Measurements from ENCODE around the gene FOXP1.
A peak's percentile ranks its signal among the peaks of the same experiment; 100 is the strongest.

The FOXP1 gene

DNA sequence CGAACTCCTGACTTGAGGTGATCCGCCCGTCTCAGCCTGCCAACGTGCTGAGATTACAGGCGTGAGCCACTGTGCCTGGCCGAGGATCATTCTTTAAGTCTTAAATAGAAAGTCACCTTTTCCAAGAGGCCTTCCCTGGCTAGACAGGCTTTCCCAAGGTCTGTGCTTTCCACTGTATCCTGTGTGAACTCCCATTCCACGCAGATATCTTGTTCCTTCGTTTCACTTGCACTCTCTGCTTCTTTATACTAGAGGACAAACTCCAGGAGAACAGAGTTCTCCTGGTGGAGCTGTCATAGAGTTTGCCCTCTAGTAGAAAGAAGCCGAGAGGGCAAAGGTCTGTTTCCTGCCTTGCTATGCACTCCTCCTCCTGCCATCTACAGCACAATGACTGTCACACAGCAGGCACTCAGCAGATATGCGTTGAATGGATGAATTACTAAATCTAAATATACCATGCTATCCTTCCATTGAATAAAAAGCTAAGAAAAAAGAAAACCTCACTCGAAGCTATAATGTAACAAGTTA is 211.2 kb downstream of the FOXP1 start:
- DNase-seq (ENCODE audit: low read depth) = no peak

DNA sequence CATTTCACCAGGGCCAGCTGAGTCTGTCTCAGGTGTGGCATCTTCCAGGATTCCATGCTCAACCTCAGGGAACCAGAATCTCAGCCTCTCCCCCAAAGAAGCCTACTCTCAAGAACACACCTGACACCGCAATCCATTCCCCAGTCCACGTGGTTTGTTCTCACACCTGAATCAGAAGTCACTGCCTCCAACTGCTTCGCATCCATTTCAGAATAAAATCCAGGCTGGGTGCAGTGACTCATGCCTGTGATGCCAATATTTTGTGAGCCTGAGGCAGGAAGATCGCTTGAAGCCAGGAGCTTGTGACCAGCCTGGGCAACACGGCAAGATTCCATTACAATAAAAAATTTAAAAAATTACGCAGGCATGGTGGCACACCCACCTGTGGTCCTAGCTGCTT is 212.2 kb downstream of the FOXP1 start:
- DNase-seq (ENCODE audit: low read depth) = no peak

DNA sequence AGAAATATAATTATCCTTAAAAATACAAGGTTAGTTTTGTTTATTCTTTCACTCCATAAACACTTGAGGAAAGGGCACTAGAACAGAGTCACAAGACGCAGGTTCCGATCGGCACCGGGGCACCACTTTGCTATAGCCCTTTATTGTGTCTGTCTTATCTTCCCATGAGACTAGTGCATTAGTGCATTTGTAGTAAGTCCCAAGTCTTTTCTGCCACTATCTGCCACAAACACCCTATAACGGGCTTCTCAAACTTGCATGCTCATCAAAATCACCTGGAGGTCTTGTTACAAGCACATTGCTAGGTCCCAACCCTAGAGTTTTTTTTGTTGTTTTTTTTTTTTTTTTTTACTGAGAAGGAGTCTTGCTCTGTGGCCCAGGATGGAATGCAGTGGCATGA is 213.1 kb downstream of the FOXP1 start:
- no peak for DNase-seq (ENCODE audit: low read depth)

DNA sequence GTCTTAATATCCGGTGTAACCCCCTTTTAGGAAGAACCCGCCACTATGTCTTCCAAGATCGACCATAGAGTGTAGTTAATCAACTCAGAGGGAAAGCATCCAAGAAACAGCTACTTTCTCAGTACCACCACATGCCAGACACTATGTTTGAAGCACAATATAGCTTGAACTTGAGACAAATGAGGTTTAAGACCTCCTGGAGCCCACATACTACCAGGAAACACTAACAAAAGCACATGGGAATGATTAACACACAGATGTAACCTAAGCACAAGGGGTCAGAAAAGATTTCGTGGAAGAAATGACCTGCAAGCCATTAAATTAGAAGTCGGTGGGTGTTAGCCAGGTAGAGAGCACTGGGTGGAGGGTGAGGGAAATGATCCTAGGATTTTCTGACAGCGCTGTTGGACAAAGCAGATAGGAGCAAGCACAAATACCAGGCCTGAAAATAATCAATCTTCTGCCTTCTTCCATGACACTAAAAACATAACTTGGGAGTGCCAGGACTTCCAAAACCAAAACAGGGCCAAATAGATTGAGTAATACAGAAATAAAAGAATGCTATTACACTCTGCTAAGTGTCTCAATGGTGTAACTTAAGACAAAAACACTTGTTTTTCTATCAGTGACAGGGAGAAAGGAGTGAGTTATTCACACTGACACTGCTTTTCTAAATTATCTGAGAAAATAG is 213.7 kb downstream of the FOXP1 start:
- DNase-seq (ENCODE audit: low read depth) = no peak

DNA sequence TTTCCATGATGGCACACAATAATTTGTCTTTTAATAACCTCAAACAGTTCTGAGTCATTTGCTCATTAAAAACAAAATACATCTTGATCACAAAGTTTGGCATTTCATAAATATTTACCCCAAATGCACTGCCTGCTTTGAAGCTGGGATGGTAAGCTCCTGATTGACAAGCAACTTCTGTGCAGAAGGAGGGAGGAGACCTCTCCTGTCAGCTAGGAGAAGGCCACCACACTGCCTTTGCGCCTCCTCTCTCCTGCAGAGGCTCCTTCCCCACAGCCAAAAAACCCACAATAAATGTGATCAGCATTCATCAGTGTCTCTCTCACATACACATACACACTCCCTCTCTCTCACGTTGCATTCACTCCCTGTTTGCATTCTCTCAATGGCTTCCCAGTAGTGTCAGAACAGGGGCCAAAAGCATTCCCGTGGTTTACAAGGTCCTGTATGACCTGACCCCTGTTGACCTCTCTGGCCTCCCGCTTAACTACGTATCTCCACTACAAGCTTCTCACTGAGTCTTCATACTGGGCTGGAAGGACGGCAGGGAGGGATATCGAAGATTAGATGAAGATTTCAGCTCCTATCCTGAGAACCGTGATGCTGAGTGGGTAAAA is 216.4 kb downstream of the FOXP1 start:
- DNase-seq (ENCODE audit: low read depth) = no peak

DNA sequence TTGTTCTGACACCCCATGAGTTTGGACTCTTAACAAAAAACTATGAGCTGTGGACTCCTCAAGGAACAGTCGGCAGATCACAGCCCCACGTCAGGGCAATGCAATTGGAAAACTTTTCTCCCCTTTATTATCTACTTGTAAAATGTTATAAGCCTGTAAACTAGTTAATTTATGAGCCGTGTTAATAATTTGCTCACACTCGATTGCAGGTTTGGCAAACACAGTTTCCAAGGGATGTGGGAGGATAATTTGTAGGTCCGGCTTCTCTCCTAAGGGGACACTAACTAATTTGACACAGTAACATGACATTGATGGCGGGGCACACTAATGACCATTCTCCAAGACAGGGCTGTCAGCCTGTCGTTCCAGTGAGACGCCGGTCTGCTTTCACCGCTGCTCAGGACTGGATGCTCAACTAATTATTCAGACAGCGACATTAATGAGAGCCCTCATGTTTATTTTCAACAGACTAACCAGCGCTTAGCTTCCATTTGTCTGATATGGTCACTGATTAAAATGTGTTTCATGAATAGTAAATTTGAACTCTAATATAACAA is 222.1 kb downstream of the FOXP1 start:
- no peak for DNase-seq (ENCODE audit: low read depth)

DNA sequence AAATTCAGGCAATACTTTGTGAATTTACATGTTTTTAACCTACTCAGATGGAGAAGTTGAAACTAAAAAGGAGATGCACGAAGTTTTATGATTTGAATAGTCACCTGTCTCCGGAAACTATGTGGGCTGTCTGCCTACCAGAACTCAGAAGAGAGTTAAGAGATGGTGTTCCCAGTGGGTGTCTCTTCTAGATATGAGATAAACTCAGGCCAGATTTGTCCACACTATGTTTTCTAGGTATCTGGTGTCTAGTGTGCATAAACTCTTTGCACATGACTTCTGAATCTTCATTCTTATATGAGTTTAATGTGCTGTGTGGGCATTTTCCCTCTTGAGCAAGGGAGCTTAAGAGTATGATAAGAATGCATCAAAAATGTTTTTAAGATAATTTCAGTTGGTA is 222.8 kb downstream of the FOXP1 start:
- DNase-seq (ENCODE audit: low read depth) = no peak

DNA sequence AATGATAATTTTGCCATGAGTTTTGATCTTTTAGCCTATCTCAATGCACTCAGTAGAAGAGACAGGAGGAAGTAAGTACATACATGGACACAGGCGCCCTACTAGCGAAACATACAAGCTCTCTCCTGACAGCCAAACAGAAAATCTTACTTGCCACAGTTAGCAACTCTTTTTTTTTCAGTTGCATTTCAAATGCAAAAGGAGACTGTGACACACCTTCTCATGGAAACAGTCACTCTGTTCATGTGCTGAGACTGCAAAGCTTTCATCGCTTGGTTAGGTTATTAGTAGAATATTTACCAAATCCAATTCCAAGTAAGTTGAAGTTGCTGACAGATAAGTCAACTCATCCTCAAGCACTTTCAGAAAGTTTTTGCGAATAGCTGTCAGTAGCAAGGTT is 223.3 kb downstream of the FOXP1 start:
- DNase-seq (ENCODE audit: low read depth) = no peak

DNA sequence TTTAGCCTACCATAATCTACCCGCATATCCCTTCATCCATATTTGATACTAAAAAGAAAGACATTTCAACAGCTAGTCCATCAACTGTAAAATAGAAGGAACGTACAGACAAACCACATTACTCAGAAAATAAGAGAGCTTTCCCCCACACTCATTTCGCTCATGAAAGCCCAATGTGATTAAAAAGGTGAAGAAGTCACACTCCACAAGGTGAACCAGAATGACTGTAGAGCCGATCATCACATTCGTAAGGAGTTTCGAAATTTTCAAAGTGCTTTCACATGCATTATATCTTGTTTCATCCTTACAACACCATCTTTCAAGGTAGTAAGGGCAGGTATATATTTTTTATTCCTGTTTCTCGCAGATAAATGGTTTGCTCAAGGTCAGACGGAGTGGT is 225.3 kb downstream of the FOXP1 start:
- DNase-seq (ENCODE audit: low read depth) = no peak

DNA sequence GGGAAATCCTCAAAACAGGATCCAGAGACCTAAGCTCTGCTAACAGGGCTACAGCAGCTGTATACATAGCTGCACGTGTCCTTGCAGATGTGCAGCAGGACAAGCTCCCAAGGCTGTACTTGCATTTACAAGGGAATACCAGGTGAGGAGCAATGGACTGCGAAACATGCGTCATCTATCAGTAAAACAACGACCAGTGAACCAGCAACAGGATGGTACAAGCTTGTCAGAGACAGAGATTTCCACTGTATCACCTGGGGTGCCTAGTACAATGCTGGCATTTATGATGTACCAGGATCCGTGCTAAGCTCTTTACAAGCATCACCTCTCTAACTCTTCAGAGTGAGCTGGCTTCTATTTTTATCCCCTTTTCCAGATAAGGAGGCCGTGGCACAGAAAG is 227.3 kb downstream of the FOXP1 start:
- DNase-seq (ENCODE audit: low read depth) = no peak

DNA sequence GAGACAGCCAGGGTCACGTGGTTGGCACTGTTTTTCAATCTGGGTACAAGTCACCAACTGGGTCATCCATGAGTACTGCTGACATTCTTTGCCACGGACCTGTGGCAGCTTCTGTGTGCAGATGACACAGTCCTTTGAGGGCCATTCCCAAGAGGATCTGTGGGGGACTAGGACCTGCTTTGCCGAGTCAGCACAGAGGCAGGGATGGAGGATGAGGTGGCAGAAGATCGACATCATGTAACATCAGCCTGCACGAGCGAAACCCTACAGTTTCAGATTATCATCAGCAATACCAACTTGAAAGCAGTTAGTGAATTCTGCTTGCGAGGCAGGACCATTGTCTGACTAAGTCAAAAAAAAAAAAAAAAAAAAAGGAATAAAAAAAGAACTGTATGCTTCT is 227.7 kb downstream of the FOXP1 start:
- DNase-seq (ENCODE audit: low read depth) = peak; percentile 46

DNA sequence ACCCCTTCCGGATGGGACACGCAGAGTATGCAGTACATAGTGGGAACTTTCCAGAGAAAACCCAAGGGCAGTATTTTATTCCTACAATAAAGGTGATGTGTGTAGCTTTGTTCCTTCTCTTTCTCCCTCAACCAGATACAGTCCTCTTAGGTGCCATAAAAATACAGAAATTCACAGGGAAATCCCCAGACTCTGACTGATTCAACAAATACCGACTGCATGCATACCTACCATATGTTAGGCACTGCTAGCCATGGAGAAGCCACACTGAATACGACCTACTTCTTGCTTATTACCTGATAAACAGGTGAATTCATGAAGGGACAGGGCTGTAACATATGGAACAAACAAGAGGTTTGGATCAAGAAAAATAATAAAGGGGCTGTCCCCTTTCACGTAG is 228.5 kb downstream of the FOXP1 start:
- DNase-seq (ENCODE audit: low read depth) = no peak

DNA sequence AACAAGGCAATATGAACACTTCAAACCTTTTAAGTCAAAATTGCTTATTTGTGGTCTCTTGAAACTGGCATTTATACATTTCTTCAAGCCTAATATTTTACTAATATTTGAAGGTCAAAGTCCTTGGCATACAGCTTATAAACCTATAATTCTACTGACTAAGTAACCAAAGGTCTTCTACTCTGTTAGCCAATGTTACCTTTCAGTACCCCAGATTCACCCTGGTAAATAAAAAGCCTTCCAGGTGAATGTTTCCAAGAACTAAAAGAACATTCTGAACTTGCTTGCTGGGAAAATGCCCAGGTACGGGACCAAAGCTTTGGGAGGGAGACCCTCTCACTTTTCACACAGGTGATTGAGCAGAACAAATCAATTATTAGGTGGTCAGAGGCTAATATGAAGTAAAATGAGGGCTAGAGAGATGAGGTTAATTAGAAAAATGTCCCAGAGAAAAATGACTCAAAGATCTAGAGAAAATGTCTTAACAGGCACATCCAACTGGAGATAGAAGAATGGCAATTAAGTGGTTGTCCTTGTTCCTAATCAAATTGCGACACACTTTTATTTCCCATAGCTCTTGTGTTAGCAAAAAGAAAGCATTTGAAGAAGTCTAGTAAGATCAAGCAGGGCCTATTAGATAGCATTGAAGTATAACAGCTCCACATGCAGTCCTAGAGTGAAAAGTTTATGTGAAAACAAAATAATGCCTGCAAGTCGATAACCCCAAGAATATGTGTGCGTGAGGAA is 232.0 kb downstream of the FOXP1 start:
- DNase-seq (ENCODE audit: low read depth) = no peak

DNA sequence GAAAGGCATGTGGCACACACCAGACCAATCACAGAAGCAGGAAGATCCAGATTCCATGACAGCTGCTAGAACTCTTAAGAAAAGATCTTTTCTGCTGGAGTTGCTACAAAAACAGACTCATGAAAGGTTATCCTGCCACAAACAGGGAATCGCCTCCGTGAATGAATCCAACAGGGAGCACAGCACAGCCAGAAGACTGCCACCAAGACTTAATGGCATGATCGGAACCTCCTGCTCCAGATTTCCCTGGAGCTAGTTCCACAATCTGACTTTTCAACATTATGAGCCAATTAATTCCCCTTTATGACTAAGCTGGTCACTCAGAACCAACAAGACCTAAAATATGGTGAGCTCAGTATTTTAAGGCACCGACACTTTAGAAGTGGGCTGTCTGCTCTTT is 232.5 kb downstream of the FOXP1 start:
- DNase-seq (ENCODE audit: low read depth) = no peak

DNA sequence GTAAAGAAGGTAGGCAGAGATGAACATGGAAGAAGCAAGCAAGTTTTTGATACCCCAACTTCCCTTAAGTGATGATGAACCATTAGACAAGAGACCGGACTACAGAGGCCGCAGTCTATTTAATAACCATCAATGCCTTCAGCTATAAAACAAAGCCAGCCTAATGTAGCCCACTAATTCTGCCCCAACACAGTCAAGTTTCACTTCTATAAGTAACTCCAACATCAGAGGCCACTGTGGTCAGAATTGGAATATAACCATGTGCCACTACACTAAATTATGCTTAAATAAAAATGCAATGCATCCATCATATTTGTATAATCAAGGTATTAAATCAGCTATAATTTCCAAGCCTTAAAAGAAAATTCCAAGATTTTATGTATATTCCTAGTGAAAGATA is 234.7 kb downstream of the FOXP1 start:
- DNase-seq (ENCODE audit: low read depth) = no peak

DNA sequence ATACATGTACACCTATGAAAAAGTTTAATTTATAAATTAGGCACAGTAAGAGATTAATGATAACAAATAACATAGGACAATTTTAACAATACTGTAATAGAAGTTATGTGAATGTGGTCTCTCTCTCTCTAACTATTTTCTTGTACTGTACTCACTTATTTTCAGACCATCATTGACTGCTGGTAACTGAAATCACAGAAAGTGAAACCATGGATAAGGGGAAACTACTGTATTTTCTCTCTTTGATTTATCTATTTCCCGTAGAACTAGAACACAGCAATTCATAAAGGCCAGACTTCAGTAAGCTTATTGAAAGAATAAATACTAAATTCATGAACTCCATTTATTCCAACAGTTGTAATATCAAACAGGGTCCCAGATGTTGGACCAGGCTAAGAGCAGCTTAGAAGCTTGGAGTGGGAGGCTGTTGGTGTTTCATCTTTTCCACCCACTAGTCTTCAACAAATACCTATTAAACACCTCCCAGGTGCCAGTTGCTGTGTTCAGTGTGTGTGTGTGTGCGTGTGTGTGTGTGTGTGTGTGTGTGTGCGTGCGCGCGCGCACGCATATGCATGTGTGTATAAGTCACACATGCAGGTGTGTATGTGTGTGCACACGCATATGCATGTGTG is 235.4 kb downstream of the FOXP1 start:
- DNase-seq (ENCODE audit: low read depth) = no peak

DNA sequence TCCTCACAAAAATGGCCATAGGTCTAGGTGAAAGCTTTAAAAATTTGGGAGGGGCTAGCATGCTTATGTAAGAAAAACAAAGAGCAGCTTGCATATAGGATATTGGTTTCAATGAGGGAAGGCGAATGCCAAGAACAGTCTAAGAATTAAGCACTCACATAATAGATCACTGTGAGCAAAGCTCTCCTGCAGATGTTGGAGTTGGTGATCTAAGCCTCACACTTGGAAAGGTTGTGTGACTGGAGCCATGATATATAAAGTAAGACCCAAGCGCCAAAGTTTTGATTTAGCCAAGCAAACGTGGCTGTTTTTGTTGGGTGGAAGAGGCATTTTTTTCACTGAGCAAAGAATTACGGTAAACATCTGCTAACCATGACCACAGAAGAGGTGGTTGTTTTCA is 237.5 kb downstream of the FOXP1 start:
- DNase-seq (ENCODE audit: low read depth) = no peak

DNA sequence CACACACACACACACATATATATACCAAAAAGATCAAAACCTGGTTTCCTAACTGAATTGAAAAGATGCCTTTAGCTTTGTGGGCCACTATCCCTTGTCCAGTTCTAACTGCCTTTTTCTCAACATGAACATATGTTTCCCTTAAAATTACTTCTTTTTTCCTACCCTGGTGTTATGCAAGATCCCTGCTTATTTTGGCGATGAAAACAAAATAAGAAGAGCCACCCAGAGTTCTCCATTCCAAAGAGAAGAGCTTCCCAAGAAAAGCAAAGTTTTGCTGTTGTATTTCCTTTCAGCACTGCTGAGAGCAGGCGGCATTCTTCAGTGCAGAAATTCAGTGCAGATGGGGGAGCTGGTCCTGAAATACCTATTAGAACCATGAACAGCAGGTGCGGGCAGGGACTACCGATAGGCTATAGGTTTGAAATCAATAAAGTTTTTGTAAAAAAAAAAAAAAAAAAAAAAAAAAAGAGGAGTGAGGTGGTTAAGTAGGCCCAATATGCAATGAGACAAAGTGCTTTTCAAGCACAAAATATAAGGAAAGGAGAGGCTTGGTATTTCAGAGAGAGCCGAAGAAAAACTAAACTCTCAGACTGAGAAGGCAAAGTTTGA is 238.0 kb downstream of the FOXP1 start:
- DNase-seq (ENCODE audit: low read depth) = no peak

DNA sequence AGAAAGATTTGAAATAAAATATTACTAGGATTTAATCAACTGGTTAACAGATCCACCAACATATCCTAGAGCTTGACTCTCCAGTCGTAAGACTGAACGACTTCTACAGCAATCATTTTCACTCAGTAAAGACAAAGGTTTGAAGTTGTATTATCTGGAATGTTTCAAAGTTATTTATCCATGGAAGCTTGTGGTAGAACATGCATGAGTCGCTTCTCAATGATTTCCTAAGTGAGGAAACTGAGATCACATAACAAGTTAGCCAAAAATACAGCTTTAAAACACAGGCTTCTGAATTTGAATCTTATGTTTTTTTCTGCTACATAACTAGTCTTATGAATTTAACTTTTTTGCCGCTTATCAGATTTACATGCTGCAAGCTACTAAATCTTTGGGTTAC is 241.8 kb downstream of the FOXP1 start:
- DNase-seq (ENCODE audit: low read depth) = no peak

DNA sequence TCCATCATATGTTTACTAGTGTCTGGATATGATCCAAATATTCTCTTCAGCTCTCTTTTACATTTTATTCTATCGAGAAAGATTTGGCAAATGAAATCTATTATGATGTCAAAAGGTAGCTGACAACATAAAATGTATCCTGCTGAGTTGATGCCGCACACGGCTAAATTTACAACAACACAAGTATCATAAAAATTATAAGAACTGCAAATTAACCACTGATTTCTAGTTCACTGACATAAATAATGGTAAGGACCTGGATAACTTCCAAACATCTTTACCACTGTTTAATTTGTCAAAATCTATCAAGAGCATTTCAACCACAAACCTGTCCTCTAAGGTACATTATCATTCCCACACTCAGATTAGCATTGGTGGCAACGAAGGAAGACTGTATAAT is 244.5 kb downstream of the FOXP1 start:
- DNase-seq (ENCODE audit: low read depth) = no peak

DNA sequence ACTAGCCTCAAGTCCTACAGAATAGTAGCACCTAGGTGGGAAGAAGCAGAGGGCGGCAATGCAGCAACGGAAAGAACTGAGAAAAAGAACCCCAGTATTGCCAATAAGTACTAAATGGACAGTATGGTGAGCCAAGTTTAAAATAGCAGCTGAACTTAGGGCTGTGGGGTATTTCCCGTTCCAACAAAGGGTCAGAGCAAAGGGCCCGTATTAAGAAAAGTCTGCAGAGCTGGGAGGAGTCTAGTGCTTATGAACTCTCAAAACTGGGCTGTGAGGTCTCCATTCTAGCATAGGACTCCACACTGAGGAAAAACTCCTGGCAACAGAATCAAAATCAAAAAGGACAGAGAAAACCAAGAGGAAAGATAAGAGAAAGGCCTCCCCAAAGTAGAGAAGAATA is 250.7 kb downstream of the FOXP1 start:
- DNase-seq (ENCODE audit: low read depth) = no peak

DNA sequence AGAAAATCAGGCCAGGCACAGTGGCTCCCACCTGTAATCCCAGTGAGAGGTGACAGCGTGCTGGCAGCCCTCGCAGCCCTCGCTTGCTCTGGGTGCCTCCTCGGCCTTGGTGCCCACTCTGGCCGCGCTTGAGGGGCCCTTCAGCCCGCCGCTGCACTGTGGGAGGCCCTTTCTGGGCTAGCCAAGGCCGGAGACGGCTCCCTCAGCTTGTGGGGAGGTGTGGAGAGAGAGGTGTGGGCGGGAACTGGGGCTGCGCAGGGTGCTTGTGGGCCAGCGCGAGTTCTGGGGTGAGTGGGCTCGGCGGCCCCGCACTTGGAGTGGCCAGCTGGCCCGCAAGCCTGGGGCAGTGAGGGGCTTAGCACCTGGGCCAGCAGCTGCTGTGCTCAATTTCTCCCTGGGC is 252.6 kb downstream of the FOXP1 start:
- no peak for DNase-seq (ENCODE audit: low read depth)

Measured in activated T-cell treated with anti-CD3 and anti-CD28 coated beads for 48 hours (primary cell).